ENCODE measurements around the gene TGOLN2. TPM values are rescaled to one million over a fixed set of nuclear protein-coding genes. Genes with fewer than 3 reads are reported as not detected.

Gene TGOLN2
- total RNA-seq, 1 experiment from 2014 or later, result 73.7 TPM

Small RNA genes within 50 kb of the gene (small RNA-seq; reads per million reads assigned to genes)
- gene AC062037.1 (not detected), gene RF00019 (not detected), gene RN7SL113P (not detected)

Other genes starting within 250 kb of the TGOLN2 start
- gene TCF7L1, start 194.6 kb downstream of the TGOLN2 start, total RNA-seq (2014; rRNA removed; shearing (Covaris generic)), result 0.10 and 0.16 TPM in 2 replicates
- gene RETSAT, start 26.5 kb upstream of the TGOLN2 start, total RNA-seq (2014; rRNA removed; shearing (Covaris generic)), result 26.9 and 27.3 TPM in 2 replicates
- 11.4 TPM in 2 replicates for gene ELMOD3, start 26.8 kb upstream of the TGOLN2 start, total RNA-seq (2014; rRNA removed; shearing (Covaris generic))
- gene CAPG, start 82.4 kb upstream of the TGOLN2 start, total RNA-seq (2014; rRNA removed; shearing (Covaris generic)), result 349 and 399 TPM in 2 replicates
- 0.26 TPM in 1 of 2 replicates, not detected in the other for gene SH2D6, start 90.7 kb upstream of the TGOLN2 start, total RNA-seq (2014; rRNA removed; shearing (Covaris generic))
- gene MAT2A, start 211.2 kb upstream of the TGOLN2 start, total RNA-seq (2014; rRNA removed; shearing (Covaris generic)), result 82.1 and 140 TPM in 2 replicates
- gene GGCX, start 233.5 kb upstream of the TGOLN2 start, total RNA-seq (2014; rRNA removed; shearing (Covaris generic)), result 37.8 and 41.9 TPM in 2 replicates
- gene VAMP8, start 249.6 kb upstream of the TGOLN2 start, total RNA-seq (2014; rRNA removed; shearing (Covaris generic)), result 2.6 and 5.1 TPM in 2 replicates

Measured in HT1080 (cell line).